HG03280 (cell line): ENCODE data around the gene DBT.
"Not testable (repeated sequence)": the region's sequence is repeated elsewhere in the genome, so short reads cannot be mapped to it uniquely, and the experiment has no call there.

Experiments used
- ATAC-seq: cut with Tn5 transposase; IDR thresholded peaks from one replicate; pipeline ENCODE4 v1.9.1; 2021; ENCODE audit warnings: mild to moderate bottlenecking, moderate library complexity; ENCODE audit not compliant: unreplicated experiment

Gene DBT

GRCh38 chr1:100202703-100203102 is 46.9 kb downstream of the DBT start:
- not testable (repeated sequence) for ATAC-seq

GRCh38 chr1:100200060-100200459 is 49.6 kb downstream of the DBT start:
- ATAC-seq, result not testable (repeated sequence)

- ATAC-seq, result no peak
Observed at GRCh38 chr1:100198596-100198995, 51.0 kb downstream of the DBT start.

GRCh38 chr1:100188617-100189016 is 61.0 kb downstream of the DBT start:
- no peak for ATAC-seq

- no peak for ATAC-seq
Observed at GRCh38 chr1:100187912-100188311, 61.7 kb downstream of the DBT start.

- peak; percentile 54 for ATAC-seq
Observed at GRCh38 chr1:100184536-100184935, 65.1 kb downstream of the DBT start.

- ATAC-seq, result no peak
Observed at GRCh38 chr1:100183370-100183769, 66.3 kb downstream of the DBT start.

- ATAC-seq, result no peak
Observed at GRCh38 chr1:100178091-100178490, 71.5 kb downstream of the DBT start, which contains the start of gene LRRC39. Gene LRRC39 (minus strand): TSS chr1:100178256. CDS start chr1:100168516, 9,740 bp downstream.

GRCh38 chr1:100177295-100178041 is 72.2 kb downstream of the DBT start:
- no peak for ATAC-seq

GRCh38 chr1:100168051-100168450 is 81.6 kb downstream of the DBT start:
- ATAC-seq, result no peak

GRCh38 chr1:100164702-100165101 is 84.9 kb downstream of the DBT start:
- no peak for ATAC-seq

GRCh38 chr1:100164216-100164615 is 85.4 kb downstream of the DBT start:
- no peak for ATAC-seq

- no peak for ATAC-seq
Observed at GRCh38 chr1:100162881-100163280, 86.8 kb downstream of the DBT start.

- no peak for ATAC-seq
Observed at GRCh38 chr1:100152271-100152670, 97.4 kb downstream of the DBT start.

- ATAC-seq, result no peak
Observed at GRCh38 chr1:100151679-100152078, 98.0 kb downstream of the DBT start.

- no peak for ATAC-seq
Observed at GRCh38 chr1:100147875-100148274, 101.8 kb downstream of the DBT start.

GRCh38 chr1:100146958-100147357 is 102.7 kb downstream of the DBT start:
- ATAC-seq, result no peak

- no peak for ATAC-seq
Observed at GRCh38 chr1:100145116-100145515, 104.5 kb downstream of the DBT start.

- no peak for ATAC-seq
Observed at GRCh38 chr1:100142343-100142742, 107.3 kb downstream of the DBT start.

GRCh38 chr1:100141192-100141591 is 108.4 kb downstream of the DBT start:
- ATAC-seq, result no peak

- ATAC-seq, result no peak
Observed at GRCh38 chr1:100137602-100138001, 112.0 kb downstream of the DBT start.
